NCI-H2081 (cell line): ENCODE data around the gene FOXN4.

Experiments used
- DNase-seq, 2 experiments: peaks; one replicate each; lab custom pipeline; 2025; lab: John Stamatoyannopoulos, UW

FOXN4 gene

DNA sequence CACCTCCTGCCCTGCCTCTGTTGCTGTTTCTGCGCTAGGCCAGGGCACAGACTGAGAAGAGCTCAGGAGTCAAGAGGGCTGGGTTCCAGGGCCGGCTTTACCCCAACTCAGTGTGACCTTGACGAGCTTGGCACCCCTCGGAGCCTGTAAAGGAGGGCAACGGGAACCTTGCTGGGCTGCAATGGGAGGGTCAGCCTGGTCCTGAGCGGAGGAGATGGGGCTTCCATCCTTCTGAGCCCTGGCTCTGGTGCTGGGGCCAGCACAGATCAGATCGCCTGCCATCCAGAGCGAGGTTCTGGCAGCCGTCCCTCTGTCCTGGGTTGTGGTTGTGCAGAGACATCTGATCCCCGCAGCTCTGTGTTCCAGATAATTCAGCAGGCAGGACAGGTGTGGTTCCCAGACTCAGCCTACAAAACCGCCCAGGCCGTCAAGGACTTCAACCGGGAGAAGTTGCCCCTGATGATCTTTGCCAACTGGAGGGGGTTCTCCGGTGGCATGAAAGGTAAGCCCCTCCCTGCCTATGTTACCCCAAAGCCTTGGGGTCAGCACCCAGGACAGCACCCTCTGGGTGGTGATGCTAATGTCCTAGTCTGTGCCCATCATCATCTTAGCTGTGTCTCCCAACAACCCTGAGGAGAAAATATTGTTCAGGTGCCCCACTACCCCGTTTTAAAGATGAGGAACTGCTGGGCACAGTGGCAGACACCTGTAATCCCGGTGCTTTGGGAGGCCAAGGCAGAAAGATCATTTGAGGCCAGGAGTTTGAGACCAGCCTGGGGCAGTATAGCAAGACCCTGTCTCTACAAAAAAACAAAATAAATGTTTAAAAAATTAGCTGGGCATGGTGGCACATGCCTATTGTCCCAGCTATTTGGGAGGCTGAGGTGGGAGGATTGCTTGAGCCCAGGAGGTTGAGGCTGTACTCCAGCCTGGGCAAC lies 50.2 kb downstream of the FOXN4 start:
- no peak for DNase-seq

- DNase-seq: no peak
Measured at GRCh38 chr12:109258201-109258600, 50.9 kb downstream of the FOXN4 start.

- DNase-seq: no peak
Measured at GRCh38 chr12:109256011-109256410, 53.1 kb downstream of the FOXN4 start.

DNA sequence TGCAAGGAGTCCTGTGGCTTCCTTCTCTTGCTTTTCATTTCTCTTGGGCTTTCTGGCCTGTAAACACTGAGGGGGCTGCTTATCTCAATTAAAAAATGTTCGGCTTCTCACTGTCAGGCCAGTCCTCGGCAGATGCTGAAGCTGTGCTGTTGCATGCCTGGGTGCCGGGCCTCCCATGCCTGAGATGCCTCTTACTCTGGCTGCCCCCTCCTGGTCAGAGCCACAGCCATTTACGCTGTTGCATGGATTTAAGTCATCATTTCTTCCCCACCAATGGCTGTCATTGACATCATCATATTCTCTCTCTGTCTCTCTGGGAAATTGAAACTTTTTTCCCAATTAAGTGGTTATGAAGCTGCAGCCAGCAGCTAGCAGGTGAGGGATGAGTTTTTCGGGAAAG lies 53.7 kb downstream of the FOXN4 start:
- no peak for DNase-seq

GRCh38 chr12:109253913-109254544 lies 55.1 kb downstream of the FOXN4 start:
- DNase-seq: no peak

DNA sequence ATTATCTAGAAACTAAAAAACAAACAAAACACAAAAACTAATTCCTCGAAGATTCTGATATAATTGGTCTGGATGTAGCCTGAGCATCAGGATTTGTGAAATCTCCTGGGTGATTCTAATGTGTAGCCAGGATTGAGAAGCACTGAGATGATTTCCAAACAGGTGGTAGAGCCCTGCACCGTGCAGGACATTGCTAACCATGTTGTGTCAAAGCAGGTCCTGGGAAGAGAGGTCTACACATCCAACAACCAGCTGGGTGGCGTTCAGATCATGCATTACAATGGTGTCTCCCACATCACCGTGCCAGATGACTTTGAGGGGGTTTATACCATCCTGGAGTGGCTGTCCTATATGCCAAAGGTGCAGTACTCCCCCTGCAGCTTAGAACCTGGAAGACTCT lies 56.3 kb downstream of the FOXN4 start:
- DNase-seq: no peak

- DNase-seq: no peak
Measured at GRCh38 chr12:109250523-109250922, 58.6 kb downstream of the FOXN4 start.

- no peak for DNase-seq
Measured at GRCh38 chr12:109247831-109248654, 61.0 kb downstream of the FOXN4 start.

DNA sequence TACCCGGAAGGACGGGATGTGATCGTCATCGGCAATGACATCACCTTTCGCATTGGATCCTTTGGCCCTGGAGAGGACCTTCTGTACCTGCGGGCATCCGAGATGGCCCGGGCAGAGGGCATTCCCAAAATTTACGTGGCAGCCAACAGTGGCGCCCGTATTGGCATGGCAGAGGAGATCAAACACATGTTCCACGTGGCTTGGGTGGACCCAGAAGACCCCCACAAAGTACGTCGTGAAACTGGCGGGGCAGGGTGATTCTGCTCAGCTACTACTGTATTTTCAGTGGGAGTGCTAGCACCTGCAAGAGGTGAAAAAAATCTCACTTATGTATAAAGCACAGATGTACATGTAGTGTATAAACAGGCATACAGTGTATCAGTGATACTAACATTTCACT lies 62.9 kb downstream of the FOXN4 start:
- no peak for DNase-seq

GRCh38 chr12:109244073-109244472 lies 65.0 kb downstream of the FOXN4 start:
- DNase-seq: no peak

GRCh38 chr12:109241936-109242335 lies 67.1 kb downstream of the FOXN4 start:
- DNase-seq: no peak

DNA sequence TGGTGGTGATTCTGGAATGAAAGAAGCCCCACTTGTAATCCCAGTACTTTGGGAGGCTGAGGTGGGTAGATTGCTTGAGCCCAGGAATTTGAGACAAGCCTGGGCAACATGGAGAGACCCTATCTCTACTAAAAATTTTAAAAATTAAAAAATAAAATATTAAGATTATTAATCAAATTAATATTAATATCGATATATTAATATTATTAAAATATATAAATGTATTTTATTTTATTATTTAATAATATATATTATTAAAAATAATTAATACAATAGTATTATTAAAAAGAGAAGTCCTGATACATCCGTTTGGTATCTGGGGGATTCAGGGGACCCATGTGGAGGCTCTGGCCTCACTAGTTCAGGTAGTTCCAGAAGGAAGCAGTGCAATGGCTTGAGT lies 68.7 kb downstream of the FOXN4 start:
- DNase-seq: no peak

DNA sequence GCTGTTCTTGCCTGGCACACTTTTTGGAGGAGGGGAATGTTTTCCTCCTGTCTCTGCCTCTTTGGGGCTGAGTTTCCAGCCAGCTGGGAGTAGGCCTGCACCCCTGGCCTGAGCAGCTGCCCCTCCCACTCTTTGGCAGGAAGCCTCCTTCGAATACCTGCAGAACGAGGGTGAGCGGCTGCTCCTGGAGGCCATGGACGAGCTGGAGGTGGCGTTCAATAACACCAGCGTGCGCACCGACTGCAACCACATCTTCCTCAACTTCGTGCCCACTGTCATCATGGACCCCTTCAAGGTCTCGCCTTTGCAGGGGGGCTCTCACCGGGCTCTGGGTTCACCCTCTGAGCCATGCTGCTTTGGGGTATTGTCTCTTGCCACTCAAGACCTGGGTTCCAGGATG lies 69.4 kb downstream of the FOXN4 start:
- no peak for DNase-seq

- DNase-seq: no peak
Measured at GRCh38 chr12:109239179-109239578, 69.9 kb downstream of the FOXN4 start.

DNA sequence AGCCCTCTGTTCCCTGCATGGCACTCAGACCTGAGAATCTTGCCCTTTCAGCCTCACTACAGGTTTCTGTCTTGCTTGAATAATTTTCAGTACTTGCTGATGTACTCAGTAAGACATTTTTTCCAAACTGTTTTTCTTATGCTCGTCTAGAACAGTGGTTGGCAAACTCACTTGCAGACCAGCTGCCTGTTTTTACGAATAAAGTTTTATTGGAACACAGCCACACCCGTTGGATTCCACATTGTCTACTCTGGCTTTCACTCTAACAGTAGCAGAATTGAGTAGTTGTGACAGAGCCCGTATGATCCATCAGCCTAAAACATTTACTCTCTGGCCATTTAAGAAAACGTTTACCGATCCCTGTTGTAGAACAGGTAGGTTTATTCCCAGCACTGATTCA lies 72.8 kb downstream of the FOXN4 start:
- DNase-seq: no peak

GRCh38 chr12:109234012-109234411 lies 75.1 kb downstream of the FOXN4 start:
- DNase-seq: no peak

GRCh38 chr12:109232731-109233130 lies 76.4 kb downstream of the FOXN4 start:
- DNase-seq: no peak

- no peak for DNase-seq
Measured at GRCh38 chr12:109230193-109230592, 78.9 kb downstream of the FOXN4 start.

DNA sequence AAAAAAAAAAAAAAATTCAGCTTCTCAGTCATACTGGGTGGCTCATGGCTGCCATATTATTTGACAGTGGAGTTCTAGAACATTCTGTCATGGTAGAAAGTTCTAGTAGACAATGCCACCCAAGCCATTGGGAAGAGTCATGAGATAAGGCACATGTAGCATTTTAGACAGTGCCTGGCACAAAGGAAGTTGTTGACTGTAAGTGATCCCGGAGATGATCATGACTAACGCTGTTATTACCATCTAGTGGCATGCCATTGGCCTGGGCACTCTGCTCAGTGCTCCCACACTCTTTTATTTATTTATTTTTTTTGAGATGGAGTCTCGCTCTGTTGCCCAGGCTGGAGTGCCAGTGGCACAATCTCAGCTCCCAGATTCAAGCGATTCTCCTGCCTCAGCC lies 80.4 kb downstream of the FOXN4 start:
- no peak for DNase-seq
